HG03565 (cell line): Measurements from ENCODE around the gene INCA1.
A peak's percentile ranks its signal among the peaks of the same experiment; 100 is the strongest.
"Not testable (repeated sequence)": the region's sequence is repeated elsewhere in the genome, so short reads cannot be mapped to it uniquely, and the experiment has no call there.

Experiments
- ATAC-seq: cut with Tn5 transposase; IDR thresholded peaks from one replicate; pipeline ENCODE4 v1.9.1; 2021; ENCODE audit warnings: mild to moderate bottlenecking, moderate library complexity; ENCODE audit not compliant: unreplicated experiment

INCA1 gene

GRCh38 chr17:4997302-4998026 lies at the start of gene INCA1, which contains the start of gene KIF1C:
Gene INCA1 (minus strand): TSS chr17:4997522. CDS start chr17:4994437, 3,085 bp downstream.
Gene KIF1C (plus strand): TSS chr17:4997950. CDS start chr17:5000247, 2,297 bp downstream.
- peak; percentile 81 for ATAC-seq

GRCh38 chr17:5045496-5045895 lies 48.2 kb upstream of the INCA1 start:
- ATAC-seq = no peak

GRCh38 chr17:5044630-5045029 lies 47.3 kb upstream of the INCA1 start:
- no peak for ATAC-seq

- no peak for ATAC-seq
Observed at GRCh38 chr17:5043524-5043923, 46.2 kb upstream of the INCA1 start.

- no peak for ATAC-seq
Observed at GRCh38 chr17:5042157-5043022, 45.1 kb upstream of the INCA1 start.

GRCh38 chr17:5035315-5035714 lies 38.0 kb upstream of the INCA1 start, which contains the start of gene SLC52A1:
Gene SLC52A1 (minus strand): TSS chr17:5035426. CDS start chr17:5034606, 820 bp downstream.
- no peak for ATAC-seq

- no peak for ATAC-seq
Observed at GRCh38 chr17:5034651-5035050, 37.3 kb upstream of the INCA1 start.

GRCh38 chr17:5034063-5034462 lies 36.7 kb upstream of the INCA1 start:
- ATAC-seq = no peak

GRCh38 chr17:5033352-5034015 lies 36.2 kb upstream of the INCA1 start:
- ATAC-seq = no peak

- no peak for ATAC-seq
Observed at GRCh38 chr17:5032865-5033264, 35.5 kb upstream of the INCA1 start.

- ATAC-seq = peak; percentile 51
Observed at GRCh38 chr17:5031365-5032082, 34.2 kb upstream of the INCA1 start.

GRCh38 chr17:5030168-5030567 lies 32.8 kb upstream of the INCA1 start:
- not testable (repeated sequence) for ATAC-seq

GRCh38 chr17:5027916-5028315 lies 30.6 kb upstream of the INCA1 start:
- ATAC-seq = no peak

- no peak for ATAC-seq
Observed at GRCh38 chr17:5027299-5027698, 30.0 kb upstream of the INCA1 start.

GRCh38 chr17:5024604-5025003 lies 27.3 kb upstream of the INCA1 start:
- ATAC-seq = no peak

- no peak for ATAC-seq
Observed at GRCh38 chr17:5023588-5024147, 26.3 kb upstream of the INCA1 start.

GRCh38 chr17:5022171-5022711 lies 24.9 kb upstream of the INCA1 start:
- no peak for ATAC-seq

GRCh38 chr17:5020502-5021023 lies 23.2 kb upstream of the INCA1 start:
- no peak for ATAC-seq

- ATAC-seq = no peak
Observed at GRCh38 chr17:5019475-5019956, 22.2 kb upstream of the INCA1 start.

- ATAC-seq = no peak
Observed at GRCh38 chr17:5014357-5014756, 17.0 kb upstream of the INCA1 start.
